ENCODE measurements around the gene CCT3. TPM values are rescaled to one million over a fixed set of nuclear protein-coding genes. Genes with fewer than 3 reads are reported as not detected.

Gene CCT3
- total and polyA plus RNA-seq, 2 donors: 169 to 178 TPM

DNA sequence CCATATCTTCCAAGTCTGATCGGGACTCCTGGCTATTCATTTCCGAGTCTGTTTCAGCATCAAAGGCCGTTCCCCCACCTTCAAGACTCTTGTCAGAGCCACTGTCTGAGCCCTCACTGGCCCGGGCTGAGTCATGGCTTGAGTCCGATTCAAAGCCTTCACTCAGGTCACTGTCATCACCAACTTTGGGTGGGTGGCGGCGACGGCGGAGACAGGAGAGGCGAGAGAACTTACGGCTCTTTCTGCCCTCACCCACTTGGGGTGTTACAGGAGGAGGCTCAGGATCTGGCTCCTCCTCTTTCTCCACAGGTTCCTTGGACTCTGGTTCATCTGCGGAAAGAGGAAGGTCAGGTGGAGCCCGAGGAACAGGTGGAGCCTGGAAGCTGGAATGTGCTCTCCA is 72.0 kb downstream of the CCT3 start:
- DNase-seq (ENCODE audit: extremely low spot score): no peak
- H3K4me3 ChIP-seq (ENCODE audit: low read depth, low read length): no peak overlapping the region
- 92% methylated on average over 13 of the region's 13 CpGs for WGBS
- H3K36me3 ChIP-seq (ENCODE audit: insufficient read depth): peaks cover 11% of the 10 kb centered on the region
- H3K27ac ChIP-seq (ENCODE audit: low read depth): no peak overlapping the region
- no peaks in the 10 kb centered on the region for H3K4me1 ChIP-seq (ENCODE audit: insufficient read depth)

DNA sequence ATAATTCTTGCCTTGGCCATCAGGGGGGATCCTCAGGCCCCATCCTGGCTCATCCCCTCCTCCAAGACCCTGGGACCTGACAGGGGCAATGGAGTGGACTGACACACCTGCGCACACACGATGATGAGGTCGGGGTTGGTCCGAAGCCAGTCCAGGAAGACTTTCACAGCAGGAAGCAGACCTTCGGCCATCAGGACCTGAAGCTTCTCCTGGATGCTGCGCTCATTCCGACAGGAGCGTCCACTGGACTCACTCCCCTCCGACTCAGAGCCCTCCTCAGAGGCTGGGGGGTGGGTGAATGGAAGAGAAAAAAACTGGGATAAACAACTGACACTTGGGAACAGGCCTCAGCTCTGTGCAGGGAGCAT is 74.8 kb downstream of the CCT3 start:
- no peak overlapping the region for H3K4me3 ChIP-seq (ENCODE audit: low read depth, low read length)
- 92% methylated on average over 9 of the region's 9 CpGs for WGBS
- H3K4me1 ChIP-seq (ENCODE audit: insufficient read depth): no peaks in the 10 kb centered on the region
- DNase-seq (ENCODE audit: extremely low spot score): no peak
- H3K27ac ChIP-seq (ENCODE audit: low read depth): no peak overlapping the region
- peaks cover 26% of the 10 kb centered on the region for H3K36me3 ChIP-seq (ENCODE audit: insufficient read depth)

DNA sequence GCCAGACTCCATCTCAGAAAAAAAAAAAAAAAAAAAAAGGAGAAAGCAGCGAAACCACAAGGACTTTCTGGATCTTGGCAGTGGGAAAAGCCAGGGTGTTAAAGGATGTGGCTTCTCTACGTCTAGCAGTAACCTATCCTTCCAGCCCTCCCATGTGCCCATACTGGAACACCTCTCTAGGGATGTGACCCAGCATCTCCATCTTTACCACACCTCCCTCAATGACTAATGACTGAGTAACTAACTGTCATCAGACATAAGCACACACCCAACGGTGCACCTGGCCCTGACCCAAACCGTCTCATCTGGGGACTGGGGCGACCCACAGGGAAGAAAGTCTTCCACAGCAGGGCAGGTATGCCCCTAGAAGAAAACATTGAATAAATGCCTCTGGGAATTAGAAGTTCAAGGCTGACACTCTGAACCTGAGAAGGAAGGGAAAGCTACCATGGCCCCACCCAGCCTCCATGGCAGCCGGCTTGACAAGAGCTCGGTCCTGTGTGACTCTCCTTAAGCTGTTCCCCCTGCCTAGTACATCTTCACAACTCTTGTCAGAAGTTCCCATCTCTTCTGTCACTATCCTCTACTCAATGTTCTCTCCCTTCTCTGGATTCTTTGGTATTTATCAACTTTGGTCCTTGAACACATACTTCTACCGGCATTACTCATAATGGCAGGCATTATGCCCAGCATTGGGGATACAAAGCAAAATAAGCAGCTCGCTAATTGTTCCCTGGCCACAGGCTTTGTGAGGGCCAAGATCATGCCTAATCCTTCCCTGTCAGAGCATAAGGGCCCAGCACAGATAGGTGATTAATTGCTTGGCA is 75.4 kb downstream of the CCT3 start:
- WGBS: 84% methylated on average over 9 of the region's 9 CpGs
- Histone ChIP-seq H3K36me3 (ENCODE audit: insufficient read depth) (peaks cover 31% of the 10 kb centered on the region), H3K4me1 (ENCODE audit: insufficient read depth) (no peaks in the 10 kb centered on the region), H3K27ac (ENCODE audit: low read depth) (no peak overlapping the region), H3K4me3 (ENCODE audit: low read depth, low read length) (no peak overlapping the region)
- DNase-seq (ENCODE audit: extremely low spot score): no peak

DNA sequence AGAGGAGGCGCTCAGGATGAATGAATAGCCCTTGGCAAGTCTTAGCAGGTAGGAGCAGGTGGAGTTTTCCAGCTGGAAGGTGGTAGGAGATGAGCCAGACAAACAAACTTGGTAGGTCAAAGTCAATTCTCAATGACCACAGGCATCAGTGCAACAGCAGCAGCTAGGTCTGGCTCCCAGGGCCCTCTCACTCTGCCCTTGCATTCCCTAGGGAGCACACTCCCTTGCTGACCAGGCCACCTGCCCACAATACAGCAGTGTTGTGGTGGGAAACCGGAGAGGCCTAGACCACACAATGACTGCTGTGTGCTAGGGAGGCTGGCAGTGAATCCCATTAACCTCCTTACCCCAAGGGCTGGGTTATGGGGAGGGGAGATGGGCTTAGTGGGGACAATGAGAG is 77.2 kb downstream of the CCT3 start:
- no peak for DNase-seq (ENCODE audit: extremely low spot score)
- Histone ChIP-seq H3K36me3 (ENCODE audit: insufficient read depth) (peaks cover 25% of the 10 kb centered on the region), H3K4me1 (ENCODE audit: insufficient read depth) (no peaks in the 10 kb centered on the region), H3K27ac (ENCODE audit: low read depth) (no peak overlapping the region), H3K4me3 (ENCODE audit: low read depth, low read length) (no peak overlapping the region)
- 92% methylated on average over 2 of the region's 2 CpGs for WGBS

DNA sequence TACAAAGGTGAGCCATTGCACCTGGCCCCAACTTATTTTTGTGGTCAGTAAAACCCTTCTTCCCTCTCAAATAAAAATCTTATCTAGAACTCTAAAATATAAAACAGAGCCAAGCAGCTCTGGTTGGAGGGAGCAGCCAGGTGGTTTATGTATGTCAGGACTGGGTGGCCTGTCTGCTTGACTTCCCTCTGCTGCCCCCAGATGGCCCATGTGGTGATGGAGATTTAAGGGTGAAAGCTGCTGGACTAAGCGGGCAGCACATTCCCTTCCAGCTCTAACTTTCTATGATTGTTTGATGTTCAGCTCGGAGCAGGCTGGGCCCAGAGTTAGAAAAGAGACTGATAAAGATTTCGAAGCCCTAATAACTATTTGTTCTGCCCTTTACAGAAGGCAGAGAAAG is 78.3 kb downstream of the CCT3 start:
- WGBS: 42% methylated on average over 3 of the region's 3 CpGs
- no peak overlapping the region for H3K4me3 ChIP-seq (ENCODE audit: low read depth, low read length)
- no peak for DNase-seq (ENCODE audit: extremely low spot score)
- H3K36me3 ChIP-seq (ENCODE audit: insufficient read depth): peaks cover 22% of the 10 kb centered on the region
- H3K27ac ChIP-seq (ENCODE audit: low read depth): no peak overlapping the region
- no peaks in the 10 kb centered on the region for H3K4me1 ChIP-seq (ENCODE audit: insufficient read depth)

Other genes starting within 250 kb of the CCT3 start
- gene LMNA, start 223.6 kb downstream of the CCT3 start, total RNA-seq: 224 TPM
- gene LMNA, start 223.6 kb downstream of the CCT3 start, polyA plus RNA-seq: 306 TPM
- 7.3 TPM for gene SEMA4A, start 184.7 kb downstream of the CCT3 start, total RNA-seq
- 7.0 TPM for gene SEMA4A, start 184.7 kb downstream of the CCT3 start, polyA plus RNA-seq
- 5.7 TPM for gene SLC25A44, start 144.2 kb downstream of the CCT3 start, total RNA-seq
- 13.9 TPM for gene SLC25A44, start 144.2 kb downstream of the CCT3 start, polyA plus RNA-seq
- 36.9 TPM for gene PMF1, start 125.3 kb downstream of the CCT3 start, total RNA-seq
- gene PMF1, start 125.3 kb downstream of the CCT3 start, polyA plus RNA-seq: 65.6 TPM
- 0.42 TPM for gene BGLAP, start 96.1 kb downstream of the CCT3 start, total RNA-seq
- 0.68 TPM for gene BGLAP, start 96.1 kb downstream of the CCT3 start, polyA plus RNA-seq
- 0.79 TPM for gene PAQR6, start 90.2 kb downstream of the CCT3 start, total RNA-seq
- gene PAQR6, start 90.2 kb downstream of the CCT3 start, polyA plus RNA-seq: 1.5 TPM
- gene SMG5, start 55.5 kb downstream of the CCT3 start, total RNA-seq: 33.3 TPM
- 47.3 TPM for gene SMG5, start 55.5 kb downstream of the CCT3 start, polyA plus RNA-seq
- gene TMEM79, start 54.0 kb downstream of the CCT3 start, total RNA-seq: 3.2 TPM
- 6.3 TPM for gene TMEM79, start 54.0 kb downstream of the CCT3 start, polyA plus RNA-seq
- gene GLMP, start 42.6 kb downstream of the CCT3 start, total RNA-seq: 25.9 TPM
- 41.3 TPM for gene GLMP, start 42.6 kb downstream of the CCT3 start, polyA plus RNA-seq
- not detected for gene VHLL, start 39.0 kb downstream of the CCT3 start, total RNA-seq
- gene VHLL, start 39.0 kb downstream of the CCT3 start, polyA plus RNA-seq: not detected
- not detected for gene TSACC, start 234 bp upstream of the CCT3 start, total RNA-seq
- gene TSACC, start 234 bp upstream of the CCT3 start, polyA plus RNA-seq: 0.28 TPM
- not detected for gene RHBG, start 30.9 kb upstream of the CCT3 start, total RNA-seq
- gene RHBG, start 30.9 kb upstream of the CCT3 start, polyA plus RNA-seq: 0.86 TPM
- gene MEF2D, start 162.5 kb upstream of the CCT3 start, total RNA-seq: 10.0 TPM
- gene MEF2D, start 162.5 kb upstream of the CCT3 start, polyA plus RNA-seq: 55.5 TPM
- 11.8 TPM for gene IQGAP3, start 234.3 kb upstream of the CCT3 start, total RNA-seq
- gene IQGAP3, start 234.3 kb upstream of the CCT3 start, polyA plus RNA-seq: 0.32 TPM
- not detected for gene TTC24, start 241.4 kb upstream of the CCT3 start, total RNA-seq
- 0.09 TPM for gene TTC24, start 241.4 kb upstream of the CCT3 start, polyA plus RNA-seq

All from urinary bladder (tissue), 4 donors.